GM19455 (cell line): ENCODE data around the gene POMP.

ENCODE experiments used
- ATAC-seq: cut with Tn5 transposase; IDR thresholded peaks from one replicate; pipeline ENCODE4 v1.9.1; 2021; ENCODE audit not compliant: unreplicated experiment

POMP gene, protein sequence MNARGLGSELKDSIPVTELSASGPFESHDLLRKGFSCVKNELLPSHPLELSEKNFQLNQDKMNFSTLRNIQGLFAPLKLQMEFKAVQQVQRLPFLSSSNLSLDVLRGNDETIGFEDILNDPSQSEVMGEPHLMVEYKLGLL

GRCh38 chr13:28658796-28659620 lies at the start of gene POMP:
Gene POMP, plus strand, starts transcription at chr13:28659130. Its CDS starts 55 bp downstream, at chr13:28659185.
- ATAC-seq, result peak; percentile 88

GRCh38 chr13:28609381-28609780 lies 49.5 kb upstream of the POMP start:
- no peak for ATAC-seq

DNA sequence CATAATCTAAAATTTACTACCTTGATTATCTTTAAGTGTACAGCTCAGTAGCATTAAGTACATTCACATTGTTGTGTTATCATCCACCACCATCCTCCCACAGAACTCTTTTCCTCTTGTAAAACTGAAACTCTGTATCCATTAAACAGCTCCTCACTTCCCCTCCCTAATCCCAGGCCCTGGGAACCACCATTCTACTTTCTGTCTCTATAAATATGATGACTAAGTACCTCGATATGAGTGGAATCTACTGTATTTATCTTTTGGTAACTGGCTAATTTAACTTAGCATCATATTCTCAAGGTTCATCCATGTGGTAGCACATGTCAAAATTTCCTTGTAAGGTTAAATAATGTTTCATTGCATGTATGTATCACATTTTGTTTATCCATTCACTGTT lies 49.0 kb upstream of the POMP start:
- no peak for ATAC-seq

DNA sequence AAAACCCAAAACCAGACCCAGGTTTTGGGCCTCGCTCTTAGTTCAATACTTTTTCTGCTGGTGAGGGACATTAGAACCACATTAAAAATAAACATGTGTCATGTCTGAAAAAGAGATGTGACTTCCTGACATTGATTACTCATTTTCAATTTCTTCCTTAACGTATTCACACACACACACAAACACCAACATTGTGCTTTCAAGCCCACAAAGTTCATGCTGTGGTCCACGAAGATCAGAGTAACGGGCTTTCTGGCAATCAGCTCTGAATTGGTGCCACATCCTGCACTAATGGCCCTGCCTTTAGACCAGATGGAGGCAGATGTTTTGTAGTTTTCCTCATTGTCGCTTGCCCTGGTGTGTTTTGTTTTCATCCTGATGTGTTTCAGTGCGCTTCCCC lies 47.9 kb upstream of the POMP start:
- no peak for ATAC-seq

DNA sequence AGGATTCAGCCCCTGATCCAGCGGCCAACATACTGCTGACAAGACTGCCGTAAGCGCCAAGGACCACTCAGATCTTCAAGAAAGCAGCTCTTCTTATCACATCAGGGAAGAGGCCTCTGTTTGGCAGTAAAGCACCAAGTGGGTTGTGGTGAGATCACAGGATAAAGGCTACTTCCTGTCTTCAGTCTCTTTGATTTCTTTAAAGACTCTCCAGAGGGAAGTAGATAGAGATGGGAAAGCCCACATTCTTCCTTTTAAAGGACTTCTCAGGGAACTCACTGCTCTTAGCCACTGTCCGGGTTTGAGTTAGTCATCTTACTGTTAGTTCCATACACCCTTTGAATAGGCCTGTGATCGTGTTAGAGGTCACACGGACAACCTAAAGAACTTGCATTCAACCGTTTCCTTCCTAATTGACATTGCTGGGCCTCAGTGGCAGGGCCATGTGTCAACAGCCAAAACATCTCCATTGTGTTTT lies 47.2 kb upstream of the POMP start:
- no peak for ATAC-seq

DNA sequence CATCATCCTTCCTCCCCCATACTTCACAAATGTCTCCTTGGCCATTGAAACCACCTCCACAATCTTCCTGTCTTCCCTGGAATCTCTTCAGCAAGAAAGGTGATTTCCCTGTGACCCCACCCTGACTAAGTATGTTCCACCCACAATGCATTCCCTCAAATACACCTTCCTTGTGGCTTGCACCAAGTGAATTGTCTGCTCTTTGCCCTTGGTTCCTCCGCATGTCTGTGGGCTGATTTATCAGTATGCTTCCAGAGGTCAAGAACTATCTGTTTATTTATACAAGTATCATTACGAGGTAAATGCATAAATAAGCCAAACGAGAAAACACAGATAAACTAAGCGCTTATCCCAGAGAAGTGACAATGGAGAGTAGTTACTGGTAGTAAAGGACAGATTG lies 45.4 kb upstream of the POMP start:
- no peak for ATAC-seq

DNA sequence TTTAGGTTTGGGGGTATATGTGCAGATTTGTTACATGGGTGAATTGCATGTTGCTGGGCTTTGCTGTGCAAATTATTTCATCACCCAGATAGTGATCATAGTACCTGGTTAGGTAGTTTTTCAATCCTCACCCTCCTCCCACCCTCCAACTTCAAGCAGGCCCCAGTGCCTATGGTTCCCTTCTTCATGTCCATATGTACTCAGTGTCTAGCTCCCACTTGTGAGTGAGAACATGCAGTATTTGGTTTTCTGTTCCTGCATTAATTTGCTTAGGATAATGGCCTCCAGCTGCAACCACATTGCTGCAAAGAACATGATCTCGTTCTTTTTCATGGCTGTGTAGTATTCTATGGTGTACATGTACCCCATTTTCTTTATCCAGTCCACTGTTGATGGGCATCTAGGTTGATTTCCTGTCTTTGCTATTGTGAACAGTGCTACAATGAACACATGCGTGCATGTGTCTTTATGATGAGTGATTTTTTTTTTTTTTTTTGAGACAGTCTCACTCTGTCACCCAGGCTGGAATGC lies 42.9 kb upstream of the POMP start:
- ATAC-seq, result no peak

DNA sequence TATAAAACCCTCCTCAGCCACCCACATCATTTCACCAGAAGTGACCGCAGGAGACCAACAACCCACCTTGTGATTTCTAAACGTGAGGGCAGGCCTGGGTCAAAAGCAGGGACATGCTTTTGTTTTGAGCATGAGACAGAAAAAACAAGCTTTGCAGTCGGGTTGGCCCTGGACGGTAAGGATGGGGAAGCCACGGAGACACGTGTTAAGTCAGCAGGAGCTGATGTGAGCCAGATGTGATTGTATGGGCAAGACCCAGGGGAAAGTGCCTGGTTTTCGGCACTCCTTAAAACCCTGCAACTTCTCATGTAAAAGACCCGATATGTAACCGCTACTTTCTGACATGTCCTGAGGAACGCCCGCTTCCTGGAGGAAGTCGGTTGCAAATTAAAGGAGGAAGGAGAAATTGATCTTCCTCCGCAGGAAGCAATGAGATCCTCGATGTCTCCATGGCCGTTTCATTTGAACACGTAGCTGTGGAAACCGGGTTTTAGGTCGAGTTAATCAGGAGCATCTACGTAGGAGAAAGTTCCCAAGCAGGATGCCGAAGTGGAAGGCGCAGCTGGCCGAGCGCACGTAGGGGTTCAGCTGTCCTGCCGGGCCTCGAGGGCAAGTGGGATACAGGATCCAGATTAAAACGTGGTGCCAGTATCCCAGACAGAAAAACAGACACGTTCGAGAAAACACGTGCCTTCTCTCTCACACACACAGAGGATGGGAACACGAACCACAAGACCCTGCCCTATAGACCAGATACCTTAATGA lies 40.5 kb upstream of the POMP start:
- ATAC-seq, result no peak

DNA sequence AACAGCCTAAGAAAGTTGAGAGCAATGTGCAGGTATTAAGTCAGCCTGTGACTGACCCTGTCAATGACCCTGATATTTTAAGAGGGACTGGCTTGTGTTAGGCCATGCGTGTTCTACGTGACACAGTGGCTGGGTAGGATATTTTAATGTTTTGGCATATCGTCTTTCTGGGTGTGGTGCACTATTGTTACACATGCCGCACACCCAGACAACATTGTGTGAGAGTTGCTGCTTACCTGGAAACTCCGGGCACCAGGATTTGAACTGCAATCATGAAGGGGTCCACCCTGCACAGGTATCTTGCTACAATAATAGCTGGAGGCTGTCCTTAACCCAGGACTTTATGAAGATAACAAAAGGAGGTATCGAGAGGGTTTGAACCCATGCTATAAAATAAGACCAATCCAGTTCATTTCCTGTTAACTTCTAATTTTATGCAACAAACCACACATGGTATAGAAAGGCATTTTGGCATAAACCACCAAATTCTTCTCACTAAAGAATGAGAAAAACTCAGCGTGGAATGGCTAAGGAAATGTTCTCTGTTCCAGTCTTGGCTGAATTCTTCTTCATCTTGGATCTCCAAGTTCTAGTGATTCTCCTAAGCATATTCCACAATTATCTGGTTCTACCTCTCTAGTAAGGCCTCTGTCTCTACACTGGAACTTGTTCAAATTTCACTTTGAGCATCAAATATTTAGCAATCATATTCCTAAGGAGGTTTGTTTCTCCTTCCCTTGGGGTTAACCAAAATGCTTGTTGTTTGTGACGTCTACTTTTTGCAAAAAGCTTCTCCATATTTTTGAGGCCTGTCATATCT lies 38.7 kb upstream of the POMP start:
- ATAC-seq, result no peak

DNA sequence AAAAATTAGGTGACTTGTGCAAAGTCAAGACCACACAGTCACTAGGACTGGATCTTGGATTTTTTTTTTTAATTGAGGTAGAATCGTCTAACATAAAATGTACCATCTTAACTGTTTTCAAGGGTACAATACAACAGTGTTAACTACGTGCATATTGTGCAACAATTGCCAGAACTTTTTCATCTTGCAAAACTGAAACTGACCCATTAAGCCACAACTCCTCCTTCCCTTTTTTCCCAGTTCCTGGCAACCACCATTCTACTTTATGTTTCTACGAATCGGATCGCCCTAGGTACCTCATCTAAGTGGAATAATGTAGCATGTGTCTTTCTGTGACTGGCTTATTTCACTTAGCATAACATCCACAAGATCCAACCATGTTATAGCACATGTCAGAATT lies 37.5 kb upstream of the POMP start:
- no peak for ATAC-seq

GRCh38 chr13:28622286-28622685 lies 36.6 kb upstream of the POMP start:
- no peak for ATAC-seq

DNA sequence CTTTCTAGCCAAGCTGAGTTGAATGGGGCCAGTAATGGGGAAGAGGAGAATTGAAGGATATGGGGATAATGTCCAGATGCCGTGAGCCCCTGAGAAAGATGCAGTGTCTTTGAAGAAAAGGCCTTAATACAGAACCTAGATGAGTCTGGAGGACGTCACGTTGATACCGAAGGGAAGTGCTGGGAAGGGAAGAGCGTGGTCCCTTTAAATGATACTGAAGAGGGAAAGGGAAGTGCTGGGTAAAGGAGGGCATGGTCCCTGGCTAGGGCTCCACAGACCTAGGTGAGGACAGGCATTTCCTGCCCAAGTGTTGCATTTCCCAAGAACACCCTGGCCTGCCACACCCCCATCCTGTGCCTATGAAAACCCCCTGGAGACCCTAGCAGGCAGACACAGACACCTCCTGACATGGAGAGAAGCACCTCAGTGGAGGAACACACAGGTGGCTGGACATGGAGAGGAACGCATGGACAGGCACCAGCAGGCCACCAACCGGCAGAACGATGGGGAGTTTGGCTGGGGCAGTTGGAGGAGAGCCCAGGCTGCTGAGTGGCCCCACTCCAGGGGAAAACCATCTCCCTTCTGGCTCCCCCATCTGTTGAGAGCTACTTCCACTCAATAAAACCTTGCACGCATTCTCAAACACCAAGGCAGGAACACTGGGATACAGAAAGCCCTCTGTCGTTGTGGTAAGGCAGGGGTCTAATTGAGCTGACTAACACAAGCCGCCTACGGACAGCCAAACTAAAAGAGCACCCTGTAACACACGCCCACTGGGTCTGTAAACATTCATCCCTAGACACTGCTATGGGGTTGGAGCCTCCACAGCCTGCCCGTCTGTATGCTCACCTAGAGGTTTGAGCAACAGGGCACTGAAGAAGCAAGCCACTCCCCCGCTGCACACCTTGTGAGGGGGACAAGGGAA lies 34.9 kb upstream of the POMP start:
- no peak for ATAC-seq

GRCh38 chr13:28624707-28625432 lies 34.1 kb upstream of the POMP start:
- no peak for ATAC-seq

DNA sequence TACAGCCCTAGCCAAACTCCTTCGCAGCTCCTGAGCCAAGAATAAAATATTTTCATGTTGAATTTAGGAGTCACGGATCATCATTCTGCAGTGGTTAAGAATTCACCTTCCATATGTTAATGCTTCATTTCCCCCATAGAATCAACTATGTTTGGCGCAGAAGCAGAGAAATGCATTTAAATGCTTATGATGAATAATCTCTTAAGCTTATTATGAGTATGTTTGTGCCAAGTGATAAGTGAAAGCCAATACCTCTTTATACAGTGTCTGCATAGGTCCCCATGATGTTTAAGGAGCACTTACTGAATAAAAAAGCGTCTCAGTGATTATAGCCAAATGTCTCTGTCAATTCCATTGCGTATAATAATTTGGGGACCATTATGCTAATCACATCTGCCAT lies 32.7 kb upstream of the POMP start:
- ATAC-seq, result no peak

GRCh38 chr13:28628241-28628640 lies 30.7 kb upstream of the POMP start:
- no peak for ATAC-seq

DNA sequence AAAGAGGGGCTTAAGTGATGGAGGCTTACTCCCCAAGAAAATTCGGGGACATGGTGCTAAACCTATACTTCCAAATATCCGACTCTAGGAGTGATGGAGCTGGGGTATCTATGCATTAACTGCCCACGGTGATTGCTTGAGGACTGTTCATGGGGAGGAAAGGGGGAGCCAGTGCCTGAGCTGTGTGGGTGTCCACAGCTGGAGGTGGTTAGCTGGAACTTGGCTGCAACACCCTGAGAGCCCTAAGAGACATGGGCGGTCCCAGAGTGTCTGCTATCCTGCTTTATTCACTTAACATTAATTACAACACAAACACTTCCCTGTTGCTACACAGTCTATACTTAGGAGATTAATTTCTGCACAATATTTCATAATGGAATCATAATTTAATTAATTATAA lies 28.1 kb upstream of the POMP start:
- no peak for ATAC-seq

DNA sequence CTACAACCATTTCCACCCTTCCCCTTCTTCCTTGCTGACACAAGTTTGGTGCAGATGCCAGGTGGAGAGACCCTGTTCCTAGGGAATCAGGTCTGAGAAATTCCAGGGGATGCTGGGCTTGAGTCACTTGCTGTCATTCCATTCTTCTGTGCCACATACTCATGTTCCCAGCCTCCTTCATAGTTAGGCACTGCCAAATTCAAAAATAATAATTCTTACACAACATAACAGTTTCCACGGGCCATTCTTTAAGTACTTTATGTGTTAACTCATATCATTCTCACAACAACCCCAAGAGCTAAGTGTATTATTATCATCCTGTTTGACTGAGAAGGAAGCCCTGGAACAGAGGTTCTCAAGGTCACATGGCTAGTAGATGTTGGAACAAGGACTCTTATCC lies 27.1 kb upstream of the POMP start:
- ATAC-seq, result no peak

DNA sequence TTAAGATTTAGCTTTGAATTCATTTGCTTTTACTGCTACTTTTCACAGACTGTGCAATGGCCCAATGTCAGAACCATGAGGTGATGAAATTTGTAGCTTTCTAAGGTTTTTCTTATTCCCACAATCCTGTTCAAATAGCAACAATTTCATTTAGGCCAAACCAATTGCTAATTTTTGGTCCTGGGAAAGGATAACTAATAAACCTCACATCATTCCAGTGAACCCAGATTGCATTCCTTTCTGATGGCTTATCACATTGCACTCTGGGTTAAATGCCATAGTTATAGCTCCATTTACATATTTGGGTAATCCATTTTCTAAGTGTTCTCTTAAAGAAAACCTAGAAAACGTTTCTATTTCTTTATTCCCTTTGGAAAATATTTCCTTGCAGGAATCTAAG lies 22.9 kb upstream of the POMP start:
- no peak for ATAC-seq

DNA sequence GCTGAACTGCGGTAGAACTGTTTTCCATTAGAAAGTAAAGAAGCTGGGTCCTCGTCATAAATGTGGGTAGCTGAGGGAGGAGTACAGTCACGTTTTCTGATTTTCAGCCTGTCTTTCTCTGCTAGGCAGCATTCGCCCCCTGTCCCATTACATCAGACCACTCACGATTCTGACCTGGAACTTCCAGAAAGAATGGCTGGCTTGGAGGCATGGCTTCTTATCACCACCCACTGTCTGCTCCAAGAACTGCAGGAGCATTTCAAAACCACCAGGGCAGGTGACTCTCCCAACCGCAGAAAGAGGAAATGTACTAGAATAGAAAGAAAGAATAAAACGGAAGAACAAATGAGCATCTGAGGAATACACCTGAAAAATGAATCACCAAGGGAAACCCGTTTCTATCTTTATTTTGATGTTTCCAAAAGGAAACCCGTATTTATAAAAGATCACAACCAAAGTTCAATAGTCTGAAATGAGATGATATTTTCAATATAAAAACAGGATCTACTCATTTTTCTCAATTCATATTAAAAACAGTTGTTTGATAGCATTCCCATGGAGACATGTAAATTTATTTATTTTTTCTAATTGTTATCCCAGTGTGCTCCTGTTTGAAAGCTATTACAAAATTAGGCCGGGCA lies 22.1 kb upstream of the POMP start:
- no peak for ATAC-seq
